Activated CD8-positive, alpha-beta memory T cell treated with anti-CD3 and anti-CD28 coated beads, Interleukin-2, amount 50 U/mL, for 4 hours (primary cell): Measurements from ENCODE around the gene NHERF2.
A peak's percentile ranks its signal among the peaks of the same experiment; 100 is the strongest.
"Not testable (repeated sequence)": the region's sequence is repeated elsewhere in the genome, so short reads cannot be mapped to it uniquely, and the experiment has no call there.

Source experiments
- DNase-seq: peaks from one replicate; pipeline ENCODE4 v3.0.0-alpha.2; 2020

The NHERF2 gene

DNA sequence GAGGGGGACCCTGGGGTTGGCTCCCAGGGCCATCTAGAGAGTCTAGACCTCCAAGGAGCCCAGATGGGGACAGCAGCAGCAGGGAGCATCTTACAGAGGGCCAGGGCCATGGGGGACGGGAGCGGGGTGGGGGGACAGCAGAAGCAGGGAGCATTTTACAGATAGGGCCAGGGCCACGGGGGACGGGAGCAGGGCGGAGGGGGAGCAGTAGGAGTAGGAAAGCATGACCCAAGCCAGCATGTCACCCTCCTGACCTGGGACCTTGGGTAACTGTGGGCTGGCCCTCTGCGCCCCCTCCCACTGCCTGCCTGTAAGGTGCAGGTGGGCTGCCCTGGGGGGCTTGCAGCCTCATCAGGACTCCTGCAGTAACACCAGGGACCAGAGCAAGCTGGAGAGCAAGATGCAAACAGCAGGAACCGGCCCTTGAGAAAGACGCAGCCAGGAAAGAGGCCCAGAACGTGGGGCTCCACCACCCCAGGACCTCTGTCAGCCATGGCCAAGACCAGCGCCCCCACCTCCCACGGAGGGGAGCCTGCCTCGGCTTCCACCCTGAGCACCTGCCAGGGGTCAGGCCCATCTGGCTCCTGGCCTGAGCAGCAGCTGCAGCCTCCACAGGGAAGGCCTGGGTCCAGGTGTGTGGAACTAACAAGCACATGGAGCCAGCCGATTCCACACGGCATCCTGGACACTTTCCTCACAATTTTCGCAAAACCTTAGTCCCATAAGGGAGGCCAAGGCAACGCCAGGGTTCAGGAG lies 19.4 kb upstream of the NHERF2 start:
- DNase-seq, result no peak

- no peak for DNase-seq
Observed at GRCh38 chr16:2008009-2008526, 18.6 kb upstream of the NHERF2 start.

DNA sequence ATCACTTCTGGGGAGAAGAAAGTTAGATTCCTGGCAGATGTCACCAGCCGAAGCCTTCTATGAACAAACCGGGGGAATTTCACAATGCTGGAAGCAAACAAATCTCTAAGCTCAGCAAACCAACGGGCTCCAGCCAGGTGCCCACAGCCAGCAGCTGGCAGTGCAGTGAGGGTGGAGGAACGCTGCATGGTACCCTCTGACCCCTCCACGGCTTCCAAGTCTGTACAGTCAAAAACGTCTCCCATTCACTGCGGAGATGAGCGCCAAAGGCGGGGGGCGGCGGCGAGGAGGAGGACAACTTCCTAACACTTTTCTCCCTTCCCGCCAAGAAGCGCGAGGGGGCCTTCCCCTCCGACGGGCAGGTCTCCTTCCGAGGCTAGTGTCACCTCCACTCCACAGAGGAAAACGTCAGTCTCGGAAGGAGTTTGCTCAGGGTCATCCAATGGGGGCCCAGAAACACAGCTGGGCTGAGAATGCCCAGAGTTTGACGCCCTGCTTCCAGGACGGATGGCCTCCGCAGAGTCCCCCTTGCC lies 18.0 kb upstream of the NHERF2 start:
- DNase-seq, result no peak

GRCh38 chr16:2009164-2009711 lies 17.5 kb upstream of the NHERF2 start:
- no peak for DNase-seq

DNA sequence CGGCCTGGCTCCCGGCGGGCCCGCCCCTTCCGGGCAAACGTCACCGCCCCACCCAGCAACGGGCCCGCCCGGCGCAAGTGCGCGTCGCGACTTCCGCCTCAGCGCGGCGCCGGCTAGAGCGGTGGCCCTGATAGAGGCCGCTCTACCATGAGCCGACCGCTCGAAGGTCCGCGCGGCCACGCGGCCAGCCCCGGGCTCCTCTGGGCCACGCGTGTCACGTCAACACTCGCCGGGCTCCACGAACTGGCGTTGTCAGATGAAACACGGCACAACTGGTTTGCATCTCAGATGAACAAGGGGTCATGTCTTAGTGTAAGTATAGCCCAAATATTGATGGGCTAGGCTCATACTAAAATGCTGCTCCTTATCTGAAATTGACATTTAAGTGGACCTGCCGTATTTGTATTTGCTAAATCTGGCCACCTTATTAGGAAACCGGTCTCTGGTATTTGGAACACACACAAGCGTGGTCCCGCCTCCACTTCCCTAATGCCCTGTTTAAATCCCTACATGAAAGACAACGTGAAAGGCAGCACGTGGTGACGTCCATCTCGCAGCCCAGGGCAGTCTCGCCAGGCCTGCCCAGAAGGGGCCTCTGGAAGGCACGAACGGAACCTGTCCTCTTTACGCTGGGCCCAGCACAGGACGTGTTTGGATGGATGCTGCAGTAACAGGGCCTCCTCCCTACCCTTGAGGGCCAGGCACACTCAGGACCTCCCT lies 16.8 kb upstream of the NHERF2 start, which contains the start of gene ZNF598:
TSS of gene ZNF598 (minus strand) at position 31 of the 720 bp plus-strand sequence.
- peak; percentile 80 for DNase-seq

GRCh38 chr16:2011726-2012125 lies 15.0 kb upstream of the NHERF2 start:
- DNase-seq, result not testable (repeated sequence)

DNA sequence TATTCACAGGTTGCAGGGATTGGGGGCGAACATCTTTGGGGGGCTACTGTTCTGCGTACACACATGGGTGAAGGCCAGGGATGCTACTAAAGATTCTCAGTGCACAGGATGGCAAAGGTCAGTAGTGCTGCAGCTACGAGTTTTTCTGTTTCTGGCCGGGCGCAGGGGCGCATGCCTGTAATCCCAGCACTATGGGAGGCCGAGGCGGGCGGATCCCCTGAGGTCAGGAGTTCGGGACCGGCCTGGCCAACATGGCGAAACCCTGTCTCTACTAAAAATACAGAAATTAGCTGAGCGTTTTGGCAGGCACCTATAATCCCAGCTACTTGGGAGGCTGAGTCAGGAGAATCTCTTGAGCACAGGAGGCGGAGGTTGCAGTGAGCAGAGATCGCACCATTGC lies 13.2 kb upstream of the NHERF2 start:
- no peak for DNase-seq

- no peak for DNase-seq
Observed at GRCh38 chr16:2015117-2015946, 11.4 kb upstream of the NHERF2 start.

GRCh38 chr16:2015947-2016208 lies 10.8 kb upstream of the NHERF2 start:
- DNase-seq, result no peak

DNA sequence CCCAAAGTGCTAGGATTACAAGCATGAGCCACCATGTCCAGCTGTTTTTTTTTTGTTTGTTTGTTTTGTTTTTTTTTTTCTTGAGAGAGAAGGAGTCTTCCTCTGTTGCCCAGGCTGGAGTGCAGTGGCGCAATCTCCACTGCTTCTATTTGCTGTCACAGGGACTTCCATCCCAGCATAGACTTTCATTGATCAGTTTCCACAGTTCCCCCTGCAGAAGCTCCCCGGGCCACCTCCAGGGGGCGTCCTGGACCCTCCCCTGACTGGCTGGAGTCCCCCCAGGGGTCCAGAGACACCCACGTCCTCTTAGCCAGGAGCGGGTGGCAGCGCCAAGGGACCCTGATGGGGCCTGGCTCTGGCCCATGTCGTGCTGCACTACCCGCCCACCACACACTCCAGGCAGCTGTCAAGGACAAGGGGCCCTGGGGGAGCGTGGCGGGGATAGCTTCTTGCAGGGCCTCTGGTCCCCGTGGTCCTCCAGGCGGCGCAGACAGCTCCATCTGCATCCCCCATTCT lies 10.2 kb upstream of the NHERF2 start:
- DNase-seq, result no peak

DNA sequence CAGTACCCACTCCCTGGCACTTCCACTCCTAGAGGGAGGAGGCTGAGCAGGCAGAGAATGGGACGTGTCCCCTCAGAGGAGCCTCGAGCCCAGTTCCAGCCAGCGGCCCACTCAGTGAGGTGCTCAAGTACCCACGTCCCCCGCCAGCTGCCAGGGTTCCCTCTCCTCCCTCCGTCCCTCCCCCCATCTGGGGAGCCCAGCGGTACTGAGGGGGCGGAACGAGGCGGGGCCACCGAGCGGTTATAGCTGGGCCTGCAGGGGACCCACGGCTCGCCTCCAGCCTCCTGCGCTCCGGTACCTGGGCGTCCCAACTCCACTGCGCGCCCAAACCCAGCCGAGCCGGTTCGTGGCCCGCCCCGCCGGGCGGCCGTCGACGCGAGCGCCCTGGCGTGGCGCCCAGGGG lies 7.2 kb upstream of the NHERF2 start, which contains the start of gene NPW:
TSS of gene NPW (plus strand) at position 268 of the 403 bp plus-strand sequence.
- no peak for DNase-seq

GRCh38 chr16:2019921-2020831 lies 6.5 kb upstream of the NHERF2 start:
- DNase-seq, result no peak

GRCh38 chr16:2022723-2023091 lies 4.0 kb upstream of the NHERF2 start:
- DNase-seq, result no peak

GRCh38 chr16:2023092-2024031 lies 3.3 kb upstream of the NHERF2 start:
- peak; percentile 97 for DNase-seq

DNA sequence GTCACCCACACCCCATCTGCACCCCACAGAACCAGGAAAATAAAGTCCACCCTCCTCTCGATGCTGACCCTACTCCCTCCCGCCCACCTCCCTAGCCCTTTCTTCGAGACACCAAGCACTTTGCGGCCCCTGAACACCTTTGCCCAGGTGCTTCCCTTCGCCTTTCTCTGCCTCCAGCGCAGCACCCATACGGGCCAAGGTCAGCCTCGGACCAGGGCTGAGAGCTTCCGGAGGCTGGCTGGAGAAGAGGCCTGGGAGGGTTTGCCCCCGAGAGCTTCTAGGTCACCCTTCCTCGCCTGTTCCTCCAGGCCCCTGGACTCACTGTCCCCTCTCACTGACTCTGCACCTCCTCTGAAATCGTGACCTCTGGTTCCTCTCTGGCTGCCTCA lies 2.7 kb upstream of the NHERF2 start:
- DNase-seq, result no peak

GRCh38 chr16:2025251-2025650 lies 1.5 kb upstream of the NHERF2 start:
- DNase-seq, result no peak

GRCh38 chr16:2025878-2026460 lies 733 bp upstream of the NHERF2 start:
- no peak for DNase-seq

DNA sequence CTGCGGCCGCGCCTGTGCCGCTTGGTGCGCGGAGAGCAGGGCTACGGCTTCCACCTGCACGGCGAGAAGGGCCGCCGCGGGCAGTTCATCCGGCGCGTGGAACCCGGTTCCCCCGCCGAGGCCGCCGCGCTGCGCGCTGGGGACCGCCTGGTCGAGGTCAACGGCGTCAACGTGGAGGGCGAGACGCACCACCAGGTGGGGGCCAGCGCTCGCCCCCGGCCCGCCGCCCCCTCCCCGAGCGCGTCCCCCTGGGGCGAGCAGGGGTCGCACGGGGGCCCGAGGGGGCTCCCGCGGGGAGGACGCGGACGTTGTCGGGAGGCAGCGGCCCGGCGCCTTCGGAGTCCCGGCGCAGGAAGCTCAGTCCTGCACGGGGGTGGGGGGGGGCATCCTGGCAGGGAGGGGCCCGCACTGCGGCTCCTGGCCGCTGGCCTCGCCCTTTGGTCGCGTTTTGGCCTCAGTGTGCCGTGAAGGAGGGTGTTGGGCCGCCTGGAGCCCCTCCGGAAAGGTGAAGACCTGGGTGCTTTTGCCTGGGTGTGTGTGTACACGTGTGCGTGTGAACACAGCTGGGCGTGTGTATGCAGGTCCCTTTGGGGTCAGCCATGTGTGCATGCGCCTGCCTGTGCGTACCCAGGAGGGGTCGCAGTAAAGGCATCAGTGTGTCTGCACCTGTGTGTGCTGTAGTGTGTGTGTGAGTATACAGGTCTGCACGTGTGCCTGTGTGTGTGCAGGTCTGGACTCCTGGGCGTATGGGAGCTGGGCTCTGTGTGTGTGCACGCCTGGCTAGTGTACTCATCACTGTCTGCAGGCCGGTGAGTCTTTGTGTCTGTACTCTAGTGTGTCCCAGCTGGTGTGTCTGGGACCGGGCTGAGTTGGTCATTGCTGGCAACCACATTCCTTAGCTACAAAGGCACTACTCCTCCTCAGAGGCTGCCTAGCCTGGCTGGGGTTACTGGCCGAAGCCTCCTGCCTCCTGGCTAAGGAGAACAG lies 615 bp downstream of the NHERF2 start:
- DNase-seq, result no peak

- DNase-seq, result no peak
Observed at GRCh38 chr16:2028146-2028545, 1.4 kb downstream of the NHERF2 start.
